Activated naive CD8-positive, alpha-beta T cell (primary cell): Measurements from ENCODE around the gene C1QTNF1.

Source experiments
- H3K27ac Mint-ChIP-seq: one replicate; pipeline ENCODE4 v1.8.0; 2021; ENCODE audit warnings: mixed read lengths
- H3K27me3 Mint-ChIP-seq: one replicate; pipeline ENCODE4 v1.8.0; 2021; ENCODE audit warnings: mixed read lengths
- H3K36me3 Mint-ChIP-seq: one replicate; pipeline ENCODE4 v1.8.0; 2021; ENCODE audit warnings: mixed read lengths
- H3K4me1 Mint-ChIP-seq: one replicate; pipeline ENCODE4 v1.8.0; 2021; ENCODE audit warnings: low read depth, mixed read lengths
- H3K4me3 Mint-ChIP-seq: one replicate; pipeline ENCODE4 v1.8.0; 2021; ENCODE audit warnings: mild to moderate bottlenecking, mixed read lengths
- H3K9me3 Mint-ChIP-seq: one replicate; pipeline ENCODE4 v1.8.0; 2021; ENCODE audit warnings: low read depth, mixed read lengths

Gene C1QTNF1

GRCh38 chr17:79075861-79076406 lies 52.0 kb downstream of the C1QTNF1 start:
- Mint-ChIP-seq H3K9me3 (no peaks in the 10 kb centered on the region), H3K36me3 (no peaks in the 10 kb centered on the region), H3K4me3 (peak overlapping the region; percentile 89), H3K27me3 (no peaks in the 10 kb centered on the region), H3K27ac (peak overlapping the region; percentile 88), H3K4me1 (peaks cover 14% of the 10 kb centered on the region)

- Mint-ChIP-seq H3K27me3 (no peaks in the 10 kb centered on the region), H3K27ac (no peak overlapping the region), H3K4me3 (no peak overlapping the region), H3K4me1 (peaks cover 14% of the 10 kb centered on the region), H3K36me3 (no peaks in the 10 kb centered on the region), H3K9me3 (no peaks in the 10 kb centered on the region)
These were observed 53.6 kb downstream of the C1QTNF1 start for GRCh38 chr17:79077587-79077986.

GRCh38 chr17:79078476-79079190 lies 54.7 kb downstream of the C1QTNF1 start:
- no peaks in the 10 kb centered on the region for H3K27me3 Mint-ChIP-seq
- no peaks in the 10 kb centered on the region for H3K9me3 Mint-ChIP-seq
- no peak overlapping the region for H3K4me3 Mint-ChIP-seq
- peaks cover 14% of the 10 kb centered on the region for H3K4me1 Mint-ChIP-seq
- no peaks in the 10 kb centered on the region for H3K36me3 Mint-ChIP-seq
- H3K27ac Mint-ChIP-seq, result no peak overlapping the region

- Mint-ChIP-seq H3K4me1 (peaks cover 14% of the 10 kb centered on the region), H3K27ac (no peak overlapping the region), H3K4me3 (no peak overlapping the region)
These were observed 55.6 kb downstream of the C1QTNF1 start for GRCh38 chr17:79079421-79080200.

GRCh38 chr17:79080349-79080748 lies 56.4 kb downstream of the C1QTNF1 start:
- no peaks in the 10 kb centered on the region for H3K27me3 Mint-ChIP-seq
- no peak overlapping the region for H3K27ac Mint-ChIP-seq
- no peaks in the 10 kb centered on the region for H3K36me3 Mint-ChIP-seq
- H3K9me3 Mint-ChIP-seq, result no peaks in the 10 kb centered on the region
- peaks cover 12% of the 10 kb centered on the region for H3K4me1 Mint-ChIP-seq
- no peak overlapping the region for H3K4me3 Mint-ChIP-seq

More at GRCh38 chr17:79079421-79080200, 55.6 kb downstream of the C1QTNF1 start:
- no peaks in the 10 kb centered on the region for H3K9me3 Mint-ChIP-seq
- no peaks in the 10 kb centered on the region for H3K36me3 Mint-ChIP-seq
- no peaks in the 10 kb centered on the region for H3K27me3 Mint-ChIP-seq

GRCh38 chr17:79080761-79081290 lies 56.9 kb downstream of the C1QTNF1 start:
- Mint-ChIP-seq H3K4me1 (peaks cover 8% of the 10 kb centered on the region), H3K9me3 (no peaks in the 10 kb centered on the region), H3K27ac (no peak overlapping the region), H3K27me3 (no peaks in the 10 kb centered on the region), H3K36me3 (no peaks in the 10 kb centered on the region), H3K4me3 (no peak overlapping the region)

GRCh38 chr17:79081571-79082276 lies 57.8 kb downstream of the C1QTNF1 start:
- Mint-ChIP-seq H3K4me1 (no peaks in the 10 kb centered on the region), H3K4me3 (no peak overlapping the region), H3K27ac (no peak overlapping the region), H3K9me3 (no peaks in the 10 kb centered on the region), H3K36me3 (no peaks in the 10 kb centered on the region), H3K27me3 (no peaks in the 10 kb centered on the region)

- Mint-ChIP-seq H3K27me3 (no peaks in the 10 kb centered on the region), H3K9me3 (no peaks in the 10 kb centered on the region), H3K36me3 (no peaks in the 10 kb centered on the region), H3K4me3 (no peak overlapping the region), H3K4me1 (no peaks in the 10 kb centered on the region), H3K27ac (no peak overlapping the region)
These were observed 58.6 kb downstream of the C1QTNF1 start for GRCh38 chr17:79082311-79083190.

- no peaks in the 10 kb centered on the region for H3K27me3 Mint-ChIP-seq
- H3K36me3 Mint-ChIP-seq, result no peaks in the 10 kb centered on the region
- H3K27ac Mint-ChIP-seq, result no peak overlapping the region
- no peaks in the 10 kb centered on the region for H3K4me1 Mint-ChIP-seq
- no peaks in the 10 kb centered on the region for H3K9me3 Mint-ChIP-seq
- H3K4me3 Mint-ChIP-seq, result no peak overlapping the region
These were observed 59.4 kb downstream of the C1QTNF1 start for GRCh38 chr17:79083191-79083971.

GRCh38 chr17:79084291-79085153 lies 60.6 kb downstream of the C1QTNF1 start:
- no peaks in the 10 kb centered on the region for H3K9me3 Mint-ChIP-seq
- no peak overlapping the region for H3K4me3 Mint-ChIP-seq
- H3K27me3 Mint-ChIP-seq, result no peaks in the 10 kb centered on the region
- no peak overlapping the region for H3K27ac Mint-ChIP-seq
- H3K36me3 Mint-ChIP-seq, result no peaks in the 10 kb centered on the region
- H3K4me1 Mint-ChIP-seq, result no peaks in the 10 kb centered on the region

- Mint-ChIP-seq H3K27ac (no peak overlapping the region), H3K4me1 (no peaks in the 10 kb centered on the region), H3K27me3 (no peaks in the 10 kb centered on the region), H3K4me3 (no peak overlapping the region), H3K36me3 (no peaks in the 10 kb centered on the region), H3K9me3 (no peaks in the 10 kb centered on the region)
These were observed 61.4 kb downstream of the C1QTNF1 start for GRCh38 chr17:79085154-79085920.

GRCh38 chr17:79085921-79086551 lies 62.1 kb downstream of the C1QTNF1 start:
- Mint-ChIP-seq H3K36me3 (no peaks in the 10 kb centered on the region), H3K27ac (no peak overlapping the region), H3K4me1 (no peaks in the 10 kb centered on the region), H3K4me3 (no peak overlapping the region), H3K27me3 (no peaks in the 10 kb centered on the region), H3K9me3 (no peaks in the 10 kb centered on the region)
